ENCODE measurements around the gene STPG3.
"Not testable (repeated sequence)": the region's sequence is repeated elsewhere in the genome, so short reads cannot be mapped to it uniquely, and the experiment has no call there.

The STPG3 gene

DNA sequence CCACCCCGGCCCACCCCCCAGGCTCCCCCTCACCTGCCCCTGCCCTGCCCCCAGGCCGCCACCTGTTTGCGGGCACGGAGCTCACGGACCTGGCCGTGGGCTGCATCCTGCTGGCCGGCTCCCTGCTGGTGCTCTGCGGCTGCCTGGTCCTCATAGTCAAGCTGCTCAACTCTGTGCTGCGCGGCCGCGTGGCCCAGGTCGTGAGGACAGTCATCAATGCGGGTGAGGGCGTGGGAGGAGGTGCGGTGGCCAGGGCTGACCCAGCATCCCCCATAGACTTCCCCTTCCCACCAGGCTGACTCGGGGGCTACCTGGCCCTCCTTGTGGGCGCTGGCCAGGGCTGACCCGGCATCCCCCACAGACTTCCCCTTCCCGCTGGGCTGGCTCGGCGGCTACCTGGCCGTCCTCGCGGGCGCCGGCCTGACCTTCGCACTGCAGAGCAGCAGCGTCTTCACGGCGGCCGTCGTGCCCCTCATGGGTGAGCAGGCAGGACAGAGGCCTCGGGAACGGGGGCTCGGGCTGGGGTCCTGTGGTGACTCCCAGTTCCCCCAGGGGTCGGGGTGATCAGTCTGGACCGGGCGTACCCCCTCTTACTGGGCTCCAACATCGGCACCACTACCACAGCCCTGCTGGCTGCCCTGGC lies 16.9 kb upstream of the STPG3 start:
- no peak for FAIRE-seq

GRCh38 chr9:137234758-137235423 lies 16.2 kb upstream of the STPG3 start:
- FAIRE-seq = no peak

GRCh38 chr9:137235424-137236237 lies 15.5 kb upstream of the STPG3 start:
- no peak for FAIRE-seq

DNA sequence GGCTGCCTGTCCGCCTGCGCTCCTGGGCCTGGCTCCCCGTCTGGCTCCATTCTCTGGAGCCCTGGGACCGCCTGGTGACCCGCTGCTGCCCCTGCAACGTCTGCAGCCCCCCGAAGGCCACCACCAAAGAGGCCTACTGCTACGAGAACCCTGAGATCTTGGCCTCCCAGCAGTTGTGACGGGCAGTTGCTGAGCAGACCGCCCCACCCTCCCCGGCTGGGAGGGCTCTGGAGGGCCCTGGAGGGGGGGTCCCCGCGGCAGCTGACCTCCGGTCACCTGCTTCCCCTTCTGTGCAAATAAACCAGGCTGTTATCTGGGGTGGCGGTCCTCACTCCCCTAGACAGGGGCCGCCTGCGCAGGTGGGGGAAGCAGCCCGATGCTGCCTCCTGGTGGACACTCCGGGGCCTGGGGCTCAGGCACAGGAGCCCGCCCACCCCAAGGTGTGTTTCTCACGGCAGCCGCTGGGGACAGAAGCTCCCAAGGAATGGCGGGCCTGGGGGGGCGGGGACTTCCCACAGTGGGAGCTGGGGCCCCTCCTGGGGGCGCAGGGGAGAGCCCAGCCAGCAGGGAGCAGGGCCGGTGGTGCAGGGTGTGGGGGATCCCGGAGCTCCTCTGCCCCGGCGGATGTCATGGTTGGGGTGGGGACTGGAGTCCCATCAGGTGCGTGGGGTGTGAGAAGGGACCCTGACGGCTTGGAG lies 14.7 kb upstream of the STPG3 start:
- no peak for FAIRE-seq

GRCh38 chr9:137236936-137237421 lies 14.1 kb upstream of the STPG3 start:
- no peak for FAIRE-seq

- FAIRE-seq = no peak
Observed at GRCh38 chr9:137237759-137238726, 13.0 kb upstream of the STPG3 start.

DNA sequence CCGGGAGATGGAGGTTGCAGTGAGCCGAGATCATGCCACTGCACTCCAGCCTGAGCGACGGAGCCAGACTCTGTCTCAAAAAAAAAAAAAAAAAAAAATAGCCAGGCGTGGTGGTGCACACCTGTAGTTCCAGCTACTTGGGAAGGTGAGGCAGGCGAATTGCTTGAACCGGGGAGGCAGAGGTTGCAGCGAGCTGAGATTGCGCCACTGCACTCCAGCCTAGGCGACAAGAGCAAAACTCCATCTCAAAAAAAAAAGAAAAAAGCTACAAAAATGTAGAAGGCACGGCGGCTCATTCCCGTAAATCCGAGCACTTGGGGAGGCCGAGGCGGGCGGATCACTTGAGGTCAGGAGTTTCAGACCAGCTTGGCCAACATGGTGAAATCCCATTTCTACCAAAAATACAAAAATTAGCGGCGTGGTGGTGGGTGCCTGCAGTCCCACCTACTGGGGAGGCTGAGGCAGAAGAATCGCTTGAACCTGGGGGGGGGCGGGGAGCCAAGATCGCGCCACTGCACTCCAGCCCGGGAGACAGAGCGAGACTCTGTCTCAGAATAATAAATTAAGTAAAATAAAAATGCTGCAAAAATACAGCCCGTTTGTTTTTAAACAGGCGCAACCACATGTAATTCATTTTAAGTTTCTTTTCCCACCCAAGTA lies 11.4 kb upstream of the STPG3 start:
- not testable (repeated sequence) for FAIRE-seq

- FAIRE-seq = no peak
Observed at GRCh38 chr9:137240318-137240840, 10.7 kb upstream of the STPG3 start.

- peak; percentile 98 for FAIRE-seq
Observed at GRCh38 chr9:137240841-137241489, 10.1 kb upstream of the STPG3 start, which contains the start of gene TUBB4B. Gene TUBB4B (plus strand): TSS chr9:137241287. CDS start chr9:137241361, 74 bp downstream.

- FAIRE-seq = no peak
Observed at GRCh38 chr9:137241490-137242268, 9.4 kb upstream of the STPG3 start.

GRCh38 chr9:137242269-137243203 lies 8.6 kb upstream of the STPG3 start:
- FAIRE-seq = no peak

- not testable (repeated sequence) for FAIRE-seq
Observed at GRCh38 chr9:137243266-137243625, 7.8 kb upstream of the STPG3 start.

DNA sequence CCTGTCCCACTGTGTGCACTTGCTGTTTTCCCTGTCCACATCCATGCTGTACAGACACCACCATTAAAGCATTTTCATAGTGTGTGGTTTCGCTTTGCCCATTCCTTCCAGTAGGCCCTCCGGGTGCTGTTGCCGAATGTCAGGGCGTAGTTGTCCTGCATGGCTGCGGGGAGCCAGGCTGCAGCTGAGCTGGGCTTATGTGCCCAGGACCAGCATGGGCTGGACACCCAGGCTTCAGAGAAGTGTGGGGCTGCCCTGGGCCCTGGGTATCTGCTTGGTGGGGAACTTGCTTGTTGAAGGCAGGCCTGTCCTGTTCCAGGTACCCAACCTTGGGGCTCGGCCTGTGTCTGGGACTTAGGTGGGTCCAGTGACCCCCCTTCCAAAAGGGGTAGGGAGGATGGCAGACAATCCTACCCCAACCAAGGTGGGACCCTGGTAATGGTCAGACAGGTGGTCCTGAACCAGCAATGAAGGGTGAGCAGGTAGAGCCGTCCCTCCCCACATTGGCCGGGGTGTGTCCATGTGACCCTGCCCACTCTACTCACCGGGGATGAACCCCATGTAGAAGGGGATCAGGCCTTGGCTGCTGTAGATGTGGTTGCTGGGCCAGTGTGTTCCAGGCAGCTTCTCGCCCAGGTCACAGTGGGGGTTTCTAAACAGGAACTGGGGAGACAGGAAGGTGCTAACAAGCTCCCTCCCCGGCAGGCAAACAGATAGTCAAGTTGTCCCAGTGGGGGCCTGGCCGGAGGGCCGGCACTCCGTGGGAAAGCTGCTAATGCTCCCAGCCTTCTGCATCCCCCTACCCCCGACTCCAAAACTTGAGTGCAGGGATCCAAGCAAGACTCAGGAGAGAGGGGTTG lies 7.2 kb upstream of the STPG3 start:
- no peak for FAIRE-seq

DNA sequence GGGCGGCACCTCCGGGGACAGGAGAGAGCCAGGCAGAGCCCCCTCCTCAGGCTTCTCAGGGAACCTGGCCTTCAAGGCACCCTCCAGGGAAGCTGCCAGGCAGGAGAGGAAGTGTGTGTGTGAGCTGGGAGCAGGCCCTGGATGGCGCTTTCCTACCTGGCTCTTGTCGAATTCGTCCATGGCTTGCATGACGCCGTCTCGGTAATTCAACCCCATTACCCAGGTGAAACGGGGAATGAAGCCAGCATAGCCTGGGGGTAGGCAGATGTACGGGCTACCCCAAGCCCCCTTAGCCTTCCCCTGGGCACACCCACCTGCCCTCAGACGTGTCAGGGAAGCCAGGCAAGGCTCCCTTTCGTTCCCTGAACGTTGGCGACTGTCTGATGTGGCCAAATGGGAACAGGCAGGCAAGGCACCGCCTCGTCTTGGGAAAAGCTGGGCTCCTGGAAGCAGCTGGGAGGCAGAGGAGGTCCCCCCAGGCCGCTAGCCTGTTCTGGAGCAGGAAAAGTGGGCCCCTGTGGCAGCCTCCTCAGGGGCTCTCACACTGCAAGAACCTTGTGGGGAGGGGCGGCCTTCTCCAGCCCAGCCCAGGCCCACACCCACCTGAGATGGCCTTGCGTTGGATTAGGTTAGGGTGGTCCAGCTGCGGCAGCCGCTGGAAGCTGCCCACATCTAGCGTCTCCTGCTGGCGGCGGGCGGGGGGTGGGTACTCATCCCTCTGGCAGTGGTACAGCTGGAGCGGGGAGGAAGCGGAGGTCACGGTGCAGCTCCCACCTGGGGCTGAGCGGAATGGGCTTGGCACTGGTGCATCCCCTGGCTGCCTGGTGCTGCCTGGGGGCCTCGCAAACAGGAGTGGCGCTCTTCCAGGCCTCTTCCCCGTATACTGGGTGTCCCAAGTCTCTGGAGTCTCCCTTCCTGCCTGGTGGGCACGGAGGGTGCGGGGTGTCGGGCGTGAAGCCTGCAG lies 6.3 kb upstream of the STPG3 start:
- no peak for FAIRE-seq

GRCh38 chr9:137245450-137246421 lies 5.3 kb upstream of the STPG3 start:
- no peak for FAIRE-seq
